Fibroblast of pulmonary artery (primary cell): Measurements from ENCODE around the gene CUL9.

Source experiments
- DNase-seq: peaks from one replicate; pipeline ENCODE4 v3.0.0-alpha.2; 2010; ENCODE audit warnings: low read depth
- H3K4me3 ChIP-seq: replicated peaks from 2 replicates; pipeline ENCODE4 v1.5.1; 2011; ENCODE audit warnings: low read depth, mild to moderate bottlenecking, control low read depth, low read length, moderate library complexity
- TF ChIP-seq, protein P1 (sequence below): IDR thresholded peaks from 2 replicates; pipeline ENCODE4 v1.5.1; 2011; ENCODE audit warnings: mild to moderate bottlenecking, control low read depth, low read length, inconsistent platforms; ENCODE audit errors: missing control alignments

Gene CUL9

GRCh38 chr6:43200541-43200940 is 18.5 kb downstream of the CUL9 start:
- no peak for DNase-seq
- no peak overlapping the region for H3K4me3 ChIP-seq
- TF ChIP-seq, protein P1, sequence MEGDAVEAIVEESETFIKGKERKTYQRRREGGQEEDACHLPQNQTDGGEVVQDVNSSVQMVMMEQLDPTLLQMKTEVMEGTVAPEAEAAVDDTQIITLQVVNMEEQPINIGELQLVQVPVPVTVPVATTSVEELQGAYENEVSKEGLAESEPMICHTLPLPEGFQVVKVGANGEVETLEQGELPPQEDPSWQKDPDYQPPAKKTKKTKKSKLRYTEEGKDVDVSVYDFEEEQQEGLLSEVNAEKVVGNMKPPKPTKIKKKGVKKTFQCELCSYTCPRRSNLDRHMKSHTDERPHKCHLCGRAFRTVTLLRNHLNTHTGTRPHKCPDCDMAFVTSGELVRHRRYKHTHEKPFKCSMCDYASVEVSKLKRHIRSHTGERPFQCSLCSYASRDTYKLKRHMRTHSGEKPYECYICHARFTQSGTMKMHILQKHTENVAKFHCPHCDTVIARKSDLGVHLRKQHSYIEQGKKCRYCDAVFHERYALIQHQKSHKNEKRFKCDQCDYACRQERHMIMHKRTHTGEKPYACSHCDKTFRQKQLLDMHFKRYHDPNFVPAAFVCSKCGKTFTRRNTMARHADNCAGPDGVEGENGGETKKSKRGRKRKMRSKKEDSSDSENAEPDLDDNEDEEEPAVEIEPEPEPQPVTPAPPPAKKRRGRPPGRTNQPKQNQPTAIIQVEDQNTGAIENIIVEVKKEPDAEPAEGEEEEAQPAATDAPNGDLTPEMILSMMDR: no peak

DNA sequence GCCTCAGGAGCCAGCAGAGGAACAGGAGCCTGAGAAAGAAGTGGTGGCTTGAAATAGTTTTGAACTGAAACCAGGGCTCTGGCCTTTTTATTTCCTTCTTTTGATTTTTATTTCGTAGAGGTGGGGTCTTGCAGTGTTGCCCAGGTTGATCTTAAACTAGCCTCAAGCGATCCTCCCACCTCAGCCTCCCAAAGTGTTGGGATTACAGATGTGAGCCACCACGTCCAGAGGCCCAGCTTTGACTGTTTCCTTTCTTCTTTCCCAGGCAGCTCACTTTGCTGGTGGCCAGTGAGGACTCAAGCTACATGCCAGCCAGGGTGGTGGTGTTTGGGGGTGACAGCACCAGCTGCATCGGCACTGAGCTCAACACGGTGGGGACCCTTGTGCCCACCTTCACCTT is 20.5 kb downstream of the CUL9 start:
- no peak for DNase-seq
- TF ChIP-seq, protein P1: no peak
- H3K4me3 ChIP-seq: no peak overlapping the region

DNA sequence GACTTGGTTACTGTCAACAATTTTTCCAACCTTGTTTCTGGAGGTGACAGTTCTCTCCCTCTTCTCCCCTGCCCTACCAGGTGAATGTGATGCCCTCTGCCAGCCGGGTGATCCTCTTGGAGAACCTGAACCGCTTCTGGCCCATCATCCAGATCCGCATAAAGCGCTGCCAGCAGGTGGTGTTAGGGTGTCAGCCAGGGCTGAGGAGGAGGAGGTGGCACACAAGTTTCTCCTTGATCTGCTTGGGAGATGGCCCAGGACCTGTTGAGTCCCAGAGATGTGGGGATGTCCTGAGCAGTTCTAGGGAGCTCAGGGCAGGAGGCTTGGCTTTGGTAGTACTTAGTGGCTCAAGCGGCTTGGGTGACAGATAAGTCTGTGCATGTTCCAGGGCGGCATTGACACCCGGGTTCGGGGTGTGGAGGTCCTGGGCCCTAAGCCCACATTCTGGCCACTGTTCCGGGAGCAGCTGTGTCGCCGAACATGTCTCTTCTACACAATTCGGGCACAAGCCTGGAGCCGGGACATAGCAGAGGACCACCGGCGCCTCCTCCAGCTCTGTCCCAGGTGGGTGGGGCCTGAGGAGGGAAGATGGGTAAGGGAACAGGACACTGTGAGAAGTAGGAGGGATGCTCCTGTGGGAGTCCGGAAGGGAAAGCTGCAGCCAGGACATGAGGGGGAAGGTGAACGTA is 21.2 kb downstream of the CUL9 start:
- DNase-seq: no peak
- TF ChIP-seq, protein P1: no peak

DNA sequence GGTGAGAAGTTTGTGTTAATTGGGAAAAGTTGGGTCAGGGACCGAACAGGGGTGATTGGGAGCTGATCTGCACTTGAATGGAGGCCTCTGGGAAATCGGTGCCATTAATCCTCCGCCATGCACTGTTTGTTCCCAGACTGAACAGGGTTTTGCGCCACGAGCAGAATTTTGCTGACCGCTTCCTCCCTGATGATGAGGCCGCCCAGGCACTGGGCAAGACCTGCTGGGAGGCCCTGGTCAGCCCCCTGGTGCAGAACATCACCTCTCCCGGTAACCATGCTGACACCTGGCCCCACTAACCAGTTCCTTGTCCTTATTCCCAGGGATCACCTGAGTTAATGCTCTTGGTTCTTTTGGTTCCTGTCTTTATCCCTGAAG is 21.7 kb downstream of the CUL9 start:
- no peak for DNase-seq
- TF ChIP-seq, protein P1: no peak

More for the DNA sequence above, 21.2 kb downstream of the CUL9 start:
- H3K4me3 ChIP-seq: no peak overlapping the region

GRCh38 chr6:43204271-43205105 is 22.5 kb downstream of the CUL9 start:
- H3K4me3 ChIP-seq: no peak overlapping the region
- TF ChIP-seq, protein P1: no peak
- no peak for DNase-seq

More for the DNA sequence above, 21.7 kb downstream of the CUL9 start:
- no peak overlapping the region for H3K4me3 ChIP-seq

DNA sequence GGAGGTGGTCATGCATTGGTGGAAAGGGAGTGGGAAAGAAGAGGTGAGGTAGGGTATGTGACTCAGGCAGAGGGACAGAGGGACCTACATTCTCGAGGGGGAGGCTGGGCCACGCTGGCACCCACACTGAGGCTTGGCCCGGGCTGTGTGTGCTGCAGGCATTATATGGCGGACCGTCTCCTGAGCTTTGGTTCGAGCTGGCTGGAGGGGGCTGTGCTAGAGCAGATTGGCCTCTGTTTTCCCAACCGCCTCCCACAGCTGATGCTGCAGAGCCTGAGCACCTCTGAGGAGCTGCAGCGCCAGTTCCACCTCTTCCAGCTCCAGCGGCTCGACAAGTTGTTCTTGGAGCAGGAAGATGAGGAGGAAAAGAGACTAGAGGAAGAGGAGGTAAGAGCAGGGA is 23.9 kb downstream of the CUL9 start:
- DNase-seq: no peak
- H3K4me3 ChIP-seq: no peak overlapping the region
- TF ChIP-seq, protein P1: no peak
